ENCODE data around the gene NDST4.

- no peak for TF ChIP-seq CTCF (IDR thresholded peaks at IDR 0.05; ENCODE audit: low read depth, low read length)
- no peak for TF ChIP-seq EZH2phosphoT487 (IDR thresholded peaks at IDR 0.05; ENCODE audit: low read depth)
Observed at GRCh38 chr4:114905017-114905416, 208.4 kb downstream of the NDST4 start.
